Liver (tissue), 9 donors: Measurements from ENCODE around the gene GABRB1. TPM values are rescaled to one million over a fixed set of nuclear protein-coding genes. Genes with fewer than 3 reads are reported as not detected.

Source experiments
- DNase-seq: peaks from one replicate; pipeline ENCODE4 v3.0.0-alpha.2; 2017; ENCODE audit warnings: low spot score
- H3K27ac ChIP-seq, 2 donors: one replicate each; pipeline ENCODE4 v1.7.0; 2013; ENCODE audit warnings: inconsistent platforms in 2 of 2, low read length in 2 of 2, control low read depth in 1 of 2, low read depth in 1 of 2, mild to moderate bottlenecking in 1 of 2
- H3K27me3 ChIP-seq, 4 donors: one replicate each; pipeline versions ENCODE4 v1.6.1 to v1.7.0; 2013; ENCODE audit warnings: low read length in 3 of 4, inconsistent platforms in 1 of 4, mild to moderate bottlenecking in 1 of 4, moderate library complexity in 1 of 4; ENCODE audit not compliant: control insufficient read depth in 4 of 4, insufficient read depth in 4 of 4
- H3K36me3 ChIP-seq, 4 donors: one replicate each; pipeline versions ENCODE4 v1.6.1 to v1.7.0; 2013; ENCODE audit warnings: low read length in 3 of 4, mild to moderate bottlenecking in 3 of 4, low read depth in 1 of 4, moderate library complexity in 1 of 4; ENCODE audit not compliant: control insufficient read depth in 4 of 4, insufficient read depth in 3 of 4
- H3K4me1 ChIP-seq, 4 donors: one replicate each; pipeline versions ENCODE4 v1.6.1 to v1.7.0; 2013; ENCODE audit warnings: low read length in 3 of 4, mild to moderate bottlenecking in 3 of 4, moderate library complexity in 1 of 4; ENCODE audit not compliant: control insufficient read depth in 4 of 4, insufficient read depth in 4 of 4
- H3K4me3 ChIP-seq, 3 donors: one replicate each; pipeline versions ENCODE4 v1.6.1 to v1.7.0; 2013; ENCODE audit warnings: low read length in 3 of 3, control low read depth in 1 of 3, low read depth in 1 of 3, mild to moderate bottlenecking in 1 of 3
- H3K9ac ChIP-seq, 2 donors: one replicate each; pipeline ENCODE4 v1.7.0; 2013; ENCODE audit warnings: low read length in 2 of 2, mild to moderate bottlenecking in 2 of 2, moderate library complexity in 2 of 2, control low read depth in 1 of 2, low read depth in 1 of 2
- H3K9me3 ChIP-seq, 4 donors: one replicate each; pipeline versions ENCODE4 v1.6.1 to v1.7.0; 2013; ENCODE audit warnings: low read length in 3 of 4; ENCODE audit not compliant: control insufficient read depth in 4 of 4
- ATF3 ChIP-seq: IDR thresholded peaks from 2 replicates; pipeline ENCODE4 v1.6.1; 2016; ENCODE audit warnings: antibody characterized with exemption
- EGR1 ChIP-seq, 2 donors: IDR thresholded peaks; 2 replicates each; pipeline ENCODE4 v1.6.1; 2016 to 2018; ENCODE audit warnings: antibody characterized with exemption in 2 of 2, low read depth in 2 of 2
- FOXA1 ChIP-seq: IDR thresholded peaks from 2 replicates; pipeline ENCODE4 v1.6.1; 2016; ENCODE audit warnings: antibody characterized with exemption
- GABPA ChIP-seq, 2 donors: IDR thresholded peaks in 1 of 2; conservative IDR thresholded peaks in 1 of 2; 2 replicates each; pipeline ENCODE4 v1.6.1; 2016; ENCODE audit warnings: antibody characterized with exemption in 2 of 2, mild to moderate bottlenecking in 1 of 2, moderate library complexity in 1 of 2
- JUND ChIP-seq, 2 donors: IDR thresholded peaks; 2 replicates each; pipeline ENCODE4 v1.6.1; 2016; ENCODE audit warnings: antibody characterized with exemption in 2 of 2
- MAX ChIP-seq: IDR thresholded peaks from 2 replicates; pipeline ENCODE4 v1.6.1; 2016; ENCODE audit warnings: antibody characterized with exemption
- NR2F2 ChIP-seq: IDR thresholded peaks from 2 replicates; pipeline ENCODE4 v1.6.1; 2016; ENCODE audit warnings: antibody characterized with exemption
- RXRA ChIP-seq, 2 donors: IDR thresholded peaks; 2 replicates each; pipeline ENCODE4 v1.6.1; 2017 to 2018; ENCODE audit warnings: antibody characterized with exemption in 2 of 2, mild to moderate bottlenecking in 1 of 2
- SP1 ChIP-seq: IDR thresholded peaks from 2 replicates; pipeline ENCODE4 v1.6.1; 2018; ENCODE audit warnings: antibody characterized with exemption, mild to moderate bottlenecking
- TAF1 ChIP-seq: conservative IDR thresholded peaks from 2 replicates; pipeline ENCODE4 v1.6.1; 2016; ENCODE audit warnings: antibody characterized with exemption, mild to moderate bottlenecking
- YY1 ChIP-seq: IDR thresholded peaks from 2 replicates; pipeline ENCODE4 v1.6.1; 2016; ENCODE audit warnings: antibody characterized with exemption, mild to moderate bottlenecking
- WGBS: extraction: QIAGEN DNeasy Blood & Tissue Kit; methylation state at CpG from one replicate; pipeline ENCODE4 v1.1.7; 2013; 5-methylcytosine and 5-hydroxymethylcytosine counted together
- polyA plus RNA-seq, 2 donors: library from polyadenylated mRNA; stranded (reverse) in 1 of 2; unstranded in 1 of 2; fragments of 200-250 nt in 1 of 2; fragments of >200 nt in 1 of 2; fragmentation: Nextera tagmentation in 1 of 2; extraction: Ambion mirVana in 1 of 2; gene quantifications; one replicate each; pipeline versions ENCODE4 v1.2.1 to v1.2.3, GENCODE V29; 2013 to 2015
- total RNA-seq, 2 donors: library from RNA; depleted of rRNA; stranded (reverse); fragments of >200 nt; gene quantifications; one replicate each; pipeline ENCODE4 v1.2.3, GENCODE V29; 2014
- TF ChIP-seq, protein P1 (sequence below): fragments of 150-350 bp; IDR thresholded peaks from 2 replicates; pipeline ENCODE4 v1.5.1; 2017; ENCODE audit warnings: improper control_type of control experiment, low read depth, low read length; ENCODE audit not compliant: missing input control
- TF ChIP-seq, protein P2 (sequence below): IDR thresholded peaks from 2 replicates; pipeline ENCODE4 v1.6.1; 2016; ENCODE audit warnings: antibody characterized with exemption
- TF ChIP-seq, protein P3 (sequence below): IDR thresholded peaks from 2 replicates; pipeline ENCODE4 v1.6.1; 2016; ENCODE audit warnings: antibody characterized with exemption, mild to moderate bottlenecking
- donor health status: healthy.
- donor health status: healthy.
- donor health status: healthy.
- donor health status: healthy.
- donor health status: healthy.

GABRB1 gene
- total and polyA plus RNA-seq, 4 donors, result 0.17 to 1.3 TPM; not detected in 2

DNA sequence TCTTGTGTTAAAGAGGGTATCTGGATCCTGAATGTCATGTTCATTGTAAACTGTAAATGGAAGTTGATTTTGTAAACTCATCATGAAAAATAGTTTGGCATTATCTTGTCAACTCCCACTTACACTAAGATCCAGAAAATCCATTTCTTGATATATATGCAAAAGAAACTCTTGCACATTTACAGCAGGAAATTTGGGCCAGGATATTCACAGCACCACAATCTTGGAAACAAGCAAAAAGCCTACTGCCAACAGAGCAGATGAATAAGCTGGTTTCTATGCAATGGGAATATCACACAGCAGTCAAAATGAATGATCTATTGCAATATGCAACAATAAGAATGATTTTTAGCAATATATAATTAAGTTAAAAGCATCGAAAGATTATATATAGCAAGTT is 46.6 kb upstream of the GABRB1 start:
- Histone ChIP-seq H3K9ac (no peak overlapping the region), H3K27me3 (peaks cover 0 to 3% (median 1%) of the 10 kb centered on the region in 4 donors), H3K27ac (no peak overlapping the region), H3K36me3 (no peaks in the 10 kb centered on the region), H3K9me3 (no peaks in the 10 kb centered on the region), H3K4me3 (no peak overlapping the region), H3K4me1 (no peaks in the 10 kb centered on the region)
- DNase-seq, result no peak
- no peak for TF ChIP-seq FOXA1
- TF ChIP-seq, protein P1, sequence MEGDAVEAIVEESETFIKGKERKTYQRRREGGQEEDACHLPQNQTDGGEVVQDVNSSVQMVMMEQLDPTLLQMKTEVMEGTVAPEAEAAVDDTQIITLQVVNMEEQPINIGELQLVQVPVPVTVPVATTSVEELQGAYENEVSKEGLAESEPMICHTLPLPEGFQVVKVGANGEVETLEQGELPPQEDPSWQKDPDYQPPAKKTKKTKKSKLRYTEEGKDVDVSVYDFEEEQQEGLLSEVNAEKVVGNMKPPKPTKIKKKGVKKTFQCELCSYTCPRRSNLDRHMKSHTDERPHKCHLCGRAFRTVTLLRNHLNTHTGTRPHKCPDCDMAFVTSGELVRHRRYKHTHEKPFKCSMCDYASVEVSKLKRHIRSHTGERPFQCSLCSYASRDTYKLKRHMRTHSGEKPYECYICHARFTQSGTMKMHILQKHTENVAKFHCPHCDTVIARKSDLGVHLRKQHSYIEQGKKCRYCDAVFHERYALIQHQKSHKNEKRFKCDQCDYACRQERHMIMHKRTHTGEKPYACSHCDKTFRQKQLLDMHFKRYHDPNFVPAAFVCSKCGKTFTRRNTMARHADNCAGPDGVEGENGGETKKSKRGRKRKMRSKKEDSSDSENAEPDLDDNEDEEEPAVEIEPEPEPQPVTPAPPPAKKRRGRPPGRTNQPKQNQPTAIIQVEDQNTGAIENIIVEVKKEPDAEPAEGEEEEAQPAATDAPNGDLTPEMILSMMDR, result no peak
- 70% methylated on average over 1 of the region's 1 CpG for WGBS

DNA sequence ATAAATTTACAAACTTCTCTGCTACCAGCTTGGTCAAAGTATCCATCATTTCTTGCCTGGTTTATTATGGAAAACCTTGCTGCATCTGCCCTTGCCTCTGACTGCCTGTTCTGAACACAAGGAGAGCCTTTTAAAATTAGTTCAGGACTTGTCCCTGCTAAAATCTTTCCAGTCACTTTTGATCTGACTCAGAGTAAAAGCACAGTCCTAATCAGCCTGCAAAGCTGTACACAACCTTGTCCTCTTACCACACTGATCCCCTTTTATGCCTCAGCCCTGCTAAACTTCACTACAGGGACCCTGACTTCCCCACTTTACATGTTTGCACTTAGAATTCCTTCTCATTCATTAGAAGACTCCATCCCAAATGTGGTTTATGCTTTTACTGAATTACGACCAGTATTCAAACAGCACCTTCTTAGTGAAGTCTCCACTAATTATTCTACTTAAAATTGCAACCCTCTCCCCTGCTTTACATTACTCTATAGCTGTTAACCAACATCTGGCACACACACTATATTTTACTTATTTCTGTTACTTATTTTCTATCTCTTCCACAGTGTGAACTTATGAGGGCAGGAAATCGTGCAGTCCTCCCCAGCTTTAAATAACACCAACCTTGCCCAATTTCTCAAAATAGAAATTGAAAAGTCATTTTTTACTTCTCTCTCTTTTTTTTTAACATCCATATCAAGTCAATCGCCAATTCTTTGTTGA is 44.3 kb upstream of the GABRB1 start:
- no peak overlapping the region for H3K9ac ChIP-seq
- no peaks in the 10 kb centered on the region for H3K36me3 ChIP-seq
- H3K27ac ChIP-seq, result no peak overlapping the region
- 54% methylated on average over 3 of the region's 3 CpGs for WGBS
- peaks cover 2 to 6% (median 2%) of the 10 kb centered on the region in 4 donors for H3K27me3 ChIP-seq
- no peaks in the 10 kb centered on the region for H3K9me3 ChIP-seq
- H3K4me1 ChIP-seq, result no peaks in the 10 kb centered on the region
- TF ChIP-seq GABPA (IDR thresholded peaks at IDR 0.05 in 1 of 2, conservative IDR thresholded peaks at IDR 0.05 in 1 of 2) (no peak), SP1 (no peak), EGR1 (IDR thresholded peaks at IDR 0.05; ENCODE audit: low read depth in 2 of 2) (no peak), NR2F2 (no peak), FOXA1 (no peak), JUND (IDR thresholded peaks at IDR 0.05) (no peak), TAF1 (no peak), RXRA (IDR thresholded peaks at IDR 0.05) (no peak), ATF3 (no peak), MAX (no peak), YY1 (no peak)
- TF ChIP-seq, protein P2, sequence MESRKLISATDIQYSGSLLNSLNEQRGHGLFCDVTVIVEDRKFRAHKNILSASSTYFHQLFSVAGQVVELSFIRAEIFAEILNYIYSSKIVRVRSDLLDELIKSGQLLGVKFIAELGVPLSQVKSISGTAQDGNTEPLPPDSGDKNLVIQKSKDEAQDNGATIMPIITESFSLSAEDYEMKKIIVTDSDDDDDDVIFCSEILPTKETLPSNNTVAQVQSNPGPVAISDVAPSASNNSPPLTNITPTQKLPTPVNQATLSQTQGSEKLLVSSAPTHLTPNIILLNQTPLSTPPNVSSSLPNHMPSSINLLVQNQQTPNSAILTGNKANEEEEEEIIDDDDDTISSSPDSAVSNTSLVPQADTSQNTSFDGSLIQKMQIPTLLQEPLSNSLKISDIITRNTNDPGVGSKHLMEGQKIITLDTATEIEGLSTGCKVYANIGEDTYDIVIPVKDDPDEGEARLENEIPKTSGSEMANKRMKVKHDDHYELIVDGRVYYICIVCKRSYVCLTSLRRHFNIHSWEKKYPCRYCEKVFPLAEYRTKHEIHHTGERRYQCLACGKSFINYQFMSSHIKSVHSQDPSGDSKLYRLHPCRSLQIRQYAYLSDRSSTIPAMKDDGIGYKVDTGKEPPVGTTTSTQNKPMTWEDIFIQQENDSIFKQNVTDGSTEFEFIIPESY, result no peak
- TF ChIP-seq, protein P3, sequence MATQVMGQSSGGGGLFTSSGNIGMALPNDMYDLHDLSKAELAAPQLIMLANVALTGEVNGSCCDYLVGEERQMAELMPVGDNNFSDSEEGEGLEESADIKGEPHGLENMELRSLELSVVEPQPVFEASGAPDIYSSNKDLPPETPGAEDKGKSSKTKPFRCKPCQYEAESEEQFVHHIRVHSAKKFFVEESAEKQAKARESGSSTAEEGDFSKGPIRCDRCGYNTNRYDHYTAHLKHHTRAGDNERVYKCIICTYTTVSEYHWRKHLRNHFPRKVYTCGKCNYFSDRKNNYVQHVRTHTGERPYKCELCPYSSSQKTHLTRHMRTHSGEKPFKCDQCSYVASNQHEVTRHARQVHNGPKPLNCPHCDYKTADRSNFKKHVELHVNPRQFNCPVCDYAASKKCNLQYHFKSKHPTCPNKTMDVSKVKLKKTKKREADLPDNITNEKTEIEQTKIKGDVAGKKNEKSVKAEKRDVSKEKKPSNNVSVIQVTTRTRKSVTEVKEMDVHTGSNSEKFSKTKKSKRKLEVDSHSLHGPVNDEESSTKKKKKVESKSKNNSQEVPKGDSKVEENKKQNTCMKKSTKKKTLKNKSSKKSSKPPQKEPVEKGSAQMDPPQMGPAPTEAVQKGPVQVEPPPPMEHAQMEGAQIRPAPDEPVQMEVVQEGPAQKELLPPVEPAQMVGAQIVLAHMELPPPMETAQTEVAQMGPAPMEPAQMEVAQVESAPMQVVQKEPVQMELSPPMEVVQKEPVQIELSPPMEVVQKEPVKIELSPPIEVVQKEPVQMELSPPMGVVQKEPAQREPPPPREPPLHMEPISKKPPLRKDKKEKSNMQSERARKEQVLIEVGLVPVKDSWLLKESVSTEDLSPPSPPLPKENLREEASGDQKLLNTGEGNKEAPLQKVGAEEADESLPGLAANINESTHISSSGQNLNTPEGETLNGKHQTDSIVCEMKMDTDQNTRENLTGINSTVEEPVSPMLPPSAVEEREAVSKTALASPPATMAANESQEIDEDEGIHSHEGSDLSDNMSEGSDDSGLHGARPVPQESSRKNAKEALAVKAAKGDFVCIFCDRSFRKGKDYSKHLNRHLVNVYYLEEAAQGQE, result no peak
- no peak for DNase-seq
- H3K4me3 ChIP-seq, result no peak overlapping the region
